ENCODE measurements around the gene TTC36. TPM values are rescaled to one million over a fixed set of nuclear protein-coding genes. Genes with fewer than 3 reads are reported as not detected.
A peak's percentile ranks its signal among the peaks of the same experiment; 100 is the strongest.

Gene TTC36
- total and polyA plus RNA-seq, 2 of the 13 experiments (the other 11 are each of a cell fraction or from before 2014, with no cell fraction given), result 0.13 to 0.40 TPM

DNA sequence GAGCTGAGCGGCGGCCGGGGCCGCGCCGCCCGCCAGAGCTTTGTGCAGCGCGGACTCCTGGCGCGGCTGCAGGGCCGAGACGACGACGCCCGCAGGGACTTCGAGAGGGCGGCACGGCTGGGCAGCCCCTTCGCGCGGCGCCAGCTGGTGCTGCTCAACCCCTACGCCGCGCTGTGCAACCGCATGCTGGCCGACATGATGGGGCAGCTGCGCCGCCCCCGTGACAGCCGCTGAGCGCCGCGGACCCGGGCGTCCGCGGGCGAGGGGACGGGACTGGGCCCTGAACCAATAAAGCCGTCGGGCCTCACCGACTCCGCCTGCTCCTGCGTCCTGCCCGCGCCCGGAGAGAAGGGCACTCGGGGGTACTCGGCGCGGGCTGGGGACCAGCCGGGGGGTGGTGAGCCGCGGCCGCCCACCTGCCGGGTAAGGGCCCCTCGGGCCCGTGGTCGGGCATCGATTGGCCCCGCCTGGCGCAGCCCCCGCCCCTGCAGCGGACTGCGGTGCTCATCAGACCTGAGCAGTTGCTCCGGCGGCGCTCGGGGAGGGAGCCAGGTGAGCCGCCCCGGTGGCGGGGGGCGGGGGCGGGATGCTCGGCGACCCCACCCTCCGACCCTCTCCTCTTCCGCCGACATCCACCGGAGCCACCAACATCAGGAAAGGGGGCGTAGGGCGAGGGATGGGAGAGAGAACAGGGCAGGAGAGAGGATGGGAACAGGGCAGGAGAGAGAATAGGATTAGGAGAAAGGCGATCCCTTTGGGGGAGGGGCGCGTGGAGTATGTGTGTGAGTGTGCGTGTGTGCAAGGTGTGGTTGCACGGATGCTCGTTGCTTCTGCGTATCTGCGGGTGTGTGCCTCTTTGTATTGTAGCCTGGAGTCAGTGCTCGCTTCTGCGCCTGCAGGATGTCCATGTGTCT, 3.7 kb downstream of the TTC36 start, which contains the start of gene TMEM25 (continued):
- TF ChIP-seq, protein P1, sequence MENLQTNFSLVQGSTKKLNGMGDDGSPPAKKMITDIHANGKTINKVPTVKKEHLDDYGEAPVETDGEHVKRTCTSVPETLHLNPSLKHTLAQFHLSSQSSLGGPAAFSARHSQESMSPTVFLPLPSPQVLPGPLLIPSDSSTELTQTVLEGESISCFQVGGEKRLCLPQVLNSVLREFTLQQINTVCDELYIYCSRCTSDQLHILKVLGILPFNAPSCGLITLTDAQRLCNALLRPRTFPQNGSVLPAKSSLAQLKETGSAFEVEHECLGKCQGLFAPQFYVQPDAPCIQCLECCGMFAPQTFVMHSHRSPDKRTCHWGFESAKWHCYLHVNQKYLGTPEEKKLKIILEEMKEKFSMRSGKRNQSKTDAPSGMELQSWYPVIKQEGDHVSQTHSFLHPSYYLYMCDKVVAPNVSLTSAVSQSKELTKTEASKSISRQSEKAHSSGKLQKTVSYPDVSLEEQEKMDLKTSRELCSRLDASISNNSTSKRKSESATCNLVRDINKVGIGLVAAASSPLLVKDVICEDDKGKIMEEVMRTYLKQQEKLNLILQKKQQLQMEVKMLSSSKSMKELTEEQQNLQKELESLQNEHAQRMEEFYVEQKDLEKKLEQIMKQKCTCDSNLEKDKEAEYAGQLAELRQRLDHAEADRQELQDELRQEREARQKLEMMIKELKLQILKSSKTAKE (CRISPR knock-in tag; IDR thresholded peaks at IDR 0.05; ENCODE audit: borderline replicate concordance), result peak; percentile 25; the same call in 1 of the 2 replicates
- peak; percentile 63; the same call in 1 of the 2 replicates for TF ChIP-seq ZIK1 (CRISPR knock-in tag; IDR thresholded peaks at IDR 0.05; ENCODE audit: borderline replicate concordance, low read depth)
- peak; percentile 68; the same call in 1 of the 2 replicates for TF ChIP-seq ZNF547 (CRISPR knock-in tag; IDR thresholded peaks at IDR 0.05)
- TF ChIP-seq HNRNPUL1 (IDR thresholded peaks at IDR 0.05; ENCODE audit: low read depth, low read length), result no peak; the same call in 1 of the 2 replicates
- peak; percentile 92 for TF ChIP-seq SRF (IDR thresholded peaks at IDR 0.05; ENCODE audit: low read depth, low read length)
- 0 out of 2 replicates have a peak, but pooled peaks have one; percentile 21 for TF ChIP-seq ZNF232 (CRISPR knock-in tag; IDR thresholded peaks at IDR 0.05; ENCODE audit: borderline replicate concordance)
- no peak for TF ChIP-seq SOX6 (IDR thresholded peaks at IDR 0.05)
- TF ChIP-seq SOX6 (CRISPR knock-in tag; IDR thresholded peaks at IDR 0.05), result peak; percentile 55; the same call in 1 of the 2 replicates
- TF ChIP-seq REPIN1 (CRISPR knock-in tag; IDR thresholded peaks at IDR 0.05; ENCODE audit: borderline replicate concordance, low read depth), result peak; percentile 44
- peak; percentile 37; the same call in 1 of the 2 replicates for TF ChIP-seq ZMYM4 (CRISPR knock-in tag; IDR thresholded peaks at IDR 0.05)
- TF ChIP-seq, protein P2, sequence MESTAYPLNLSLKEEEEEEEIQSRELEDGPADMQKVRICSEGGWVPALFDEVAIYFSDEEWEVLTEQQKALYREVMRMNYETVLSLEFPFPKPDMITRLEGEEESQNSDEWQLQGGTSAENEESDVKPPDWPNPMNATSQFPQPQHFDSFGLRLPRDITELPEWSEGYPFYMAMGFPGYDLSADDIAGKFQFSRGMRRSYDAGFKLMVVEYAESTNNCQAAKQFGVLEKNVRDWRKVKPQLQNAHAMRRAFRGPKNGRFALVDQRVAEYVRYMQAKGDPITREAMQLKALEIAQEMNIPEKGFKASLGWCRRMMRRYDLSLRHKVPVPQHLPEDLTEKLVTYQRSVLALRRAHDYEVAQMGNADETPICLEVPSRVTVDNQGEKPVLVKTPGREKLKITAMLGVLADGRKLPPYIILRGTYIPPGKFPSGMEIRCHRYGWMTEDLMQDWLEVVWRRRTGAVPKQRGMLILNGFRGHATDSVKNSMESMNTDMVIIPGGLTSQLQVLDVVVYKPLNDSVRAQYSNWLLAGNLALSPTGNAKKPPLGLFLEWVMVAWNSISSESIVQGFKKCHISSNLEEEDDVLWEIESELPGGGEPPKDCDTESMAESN (CRISPR knock-in tag; conservative IDR thresholded peaks at IDR 0.05), result peak; percentile 56
- TF ChIP-seq TMF1 (CRISPR knock-in tag; IDR thresholded peaks at IDR 0.05; ENCODE audit: low read depth), result 0 out of 2 replicates have a peak, but pooled peaks have one; percentile 18
- 0 out of 2 replicates have a peak, but pooled peaks have one; percentile 22 for TF ChIP-seq DNMT1 (CRISPR knock-in tag; IDR thresholded peaks at IDR 0.05)
- TF ChIP-seq, protein P3, sequence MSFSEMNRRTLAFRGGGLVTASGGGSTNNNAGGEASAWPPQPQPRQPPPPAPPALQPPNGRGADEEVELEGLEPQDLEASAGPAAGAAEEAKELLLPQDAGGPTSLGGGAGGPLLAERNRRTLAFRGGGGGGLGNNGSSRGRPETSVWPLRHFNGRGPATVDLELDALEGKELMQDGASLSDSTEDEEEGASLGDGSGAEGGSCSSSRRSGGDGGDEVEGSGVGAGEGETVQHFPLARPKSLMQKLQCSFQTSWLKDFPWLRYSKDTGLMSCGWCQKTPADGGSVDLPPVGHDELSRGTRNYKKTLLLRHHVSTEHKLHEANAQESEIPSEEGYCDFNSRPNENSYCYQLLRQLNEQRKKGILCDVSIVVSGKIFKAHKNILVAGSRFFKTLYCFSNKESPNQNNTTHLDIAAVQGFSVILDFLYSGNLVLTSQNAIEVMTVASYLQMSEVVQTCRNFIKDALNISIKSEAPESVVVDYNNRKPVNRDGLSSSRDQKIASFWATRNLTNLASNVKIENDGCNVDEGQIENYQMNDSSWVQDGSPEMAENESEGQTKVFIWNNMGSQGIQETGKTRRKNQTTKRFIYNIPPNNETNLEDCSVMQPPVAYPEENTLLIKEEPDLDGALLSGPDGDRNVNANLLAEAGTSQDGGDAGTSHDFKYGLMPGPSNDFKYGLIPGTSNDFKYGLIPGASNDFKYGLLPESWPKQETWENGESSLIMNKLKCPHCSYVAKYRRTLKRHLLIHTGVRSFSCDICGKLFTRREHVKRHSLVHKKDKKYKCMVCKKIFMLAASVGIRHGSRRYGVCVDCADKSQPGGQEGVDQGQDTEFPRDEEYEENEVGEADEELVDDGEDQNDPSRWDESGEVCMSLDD (CRISPR knock-in tag; IDR thresholded peaks at IDR 0.05; ENCODE audit: borderline replicate concordance), result 0 out of 2 replicates have a peak, but pooled peaks have one; percentile 36
- TF ChIP-seq HOXA3 (CRISPR knock-in tag; IDR thresholded peaks at IDR 0.05), result peak; percentile 51
- TF ChIP-seq GABPB1 (CRISPR knock-in tag; IDR thresholded peaks at IDR 0.05), result peak; percentile 76
- peak; percentile 80 for TF ChIP-seq YEATS4 (CRISPR knock-in tag; IDR thresholded peaks at IDR 0.05; ENCODE audit: borderline replicate concordance)
- 0 out of 2 replicates have a peak, but pooled peaks have one; percentile 5 for TF ChIP-seq NKX3-1 (CRISPR knock-in tag; IDR thresholded peaks at IDR 0.05)
- peak; percentile 71 for TF ChIP-seq POLR2G (IDR thresholded peaks at IDR 0.05; ENCODE audit: low read depth, low read length)
- TF ChIP-seq, protein P4, sequence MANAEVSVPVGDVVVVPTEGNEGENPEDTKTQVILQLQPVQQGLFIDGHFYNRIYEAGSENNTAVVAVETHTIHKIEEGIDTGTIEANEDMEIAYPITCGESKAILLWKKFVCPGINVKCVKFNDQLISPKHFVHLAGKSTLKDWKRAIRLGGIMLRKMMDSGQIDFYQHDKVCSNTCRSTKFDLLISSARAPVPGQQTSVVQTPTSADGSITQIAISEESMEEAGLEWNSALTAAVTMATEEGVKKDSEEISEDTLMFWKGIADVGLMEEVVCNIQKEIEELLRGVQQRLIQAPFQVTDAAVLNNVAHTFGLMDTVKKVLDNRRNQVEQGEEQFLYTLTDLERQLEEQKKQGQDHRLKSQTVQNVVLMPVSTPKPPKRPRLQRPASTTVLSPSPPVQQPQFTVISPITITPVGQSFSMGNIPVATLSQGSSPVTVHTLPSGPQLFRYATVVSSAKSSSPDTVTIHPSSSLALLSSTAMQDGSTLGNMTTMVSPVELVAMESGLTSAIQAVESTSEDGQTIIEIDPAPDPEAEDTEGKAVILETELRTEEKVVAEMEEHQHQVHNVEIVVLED (CRISPR knock-in tag; IDR thresholded peaks at IDR 0.05; ENCODE audit: borderline replicate concordance), result peak; percentile 76

Measured in HepG2 (cell line).